Activated CD4-positive, CD25-positive, alpha-beta regulatory T cell (primary cell): ENCODE results near the gene RASL10A.

Source experiments
- DNase-seq, 4 experiments: peaks; one replicate each; lab custom pipeline; 2025; lab: John Stamatoyannopoulos, UW

RASL10A gene

GRCh38 chr22:29319072-29319471 is 3.6 kb upstream of the RASL10A start:
- no peak for DNase-seq

DNA sequence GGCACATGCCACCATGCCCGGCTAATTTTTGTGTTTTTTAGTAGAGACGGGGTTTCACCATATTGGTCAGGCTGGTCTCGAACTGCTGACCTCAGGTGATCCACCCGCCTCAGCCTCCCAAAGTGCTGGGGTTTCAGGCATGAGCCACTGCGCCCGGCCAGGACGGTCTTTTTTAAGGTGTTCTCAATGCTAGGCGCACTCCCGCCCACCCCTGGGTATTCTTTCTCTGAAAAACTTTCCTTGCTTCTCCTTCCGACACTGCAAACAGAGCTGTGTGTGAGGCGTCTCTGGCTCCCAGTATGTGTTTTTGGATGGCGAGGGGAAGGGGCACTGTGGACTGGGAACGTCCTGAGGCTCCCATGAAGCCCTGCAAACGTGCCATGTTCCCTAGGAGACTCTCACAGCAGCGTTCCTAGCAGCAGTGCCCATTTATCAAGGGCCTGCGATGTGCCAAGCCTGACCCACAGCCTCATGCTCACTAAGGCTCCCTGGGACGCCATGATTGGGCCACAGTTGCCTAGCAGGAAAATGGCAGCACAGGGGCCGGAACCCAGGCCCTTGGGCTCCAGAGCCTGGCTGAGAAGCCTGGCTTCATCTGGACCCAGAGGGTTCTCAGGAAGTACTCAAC is 2.4 kb upstream of the RASL10A start:
- no peak for DNase-seq

- no peak for DNase-seq
These were observed 788 bp upstream of the RASL10A start for GRCh38 chr22:29316141-29316828.

- no peak for DNase-seq
These were observed 786 bp downstream of the RASL10A start for GRCh38 chr22:29314537-29315285.

DNA sequence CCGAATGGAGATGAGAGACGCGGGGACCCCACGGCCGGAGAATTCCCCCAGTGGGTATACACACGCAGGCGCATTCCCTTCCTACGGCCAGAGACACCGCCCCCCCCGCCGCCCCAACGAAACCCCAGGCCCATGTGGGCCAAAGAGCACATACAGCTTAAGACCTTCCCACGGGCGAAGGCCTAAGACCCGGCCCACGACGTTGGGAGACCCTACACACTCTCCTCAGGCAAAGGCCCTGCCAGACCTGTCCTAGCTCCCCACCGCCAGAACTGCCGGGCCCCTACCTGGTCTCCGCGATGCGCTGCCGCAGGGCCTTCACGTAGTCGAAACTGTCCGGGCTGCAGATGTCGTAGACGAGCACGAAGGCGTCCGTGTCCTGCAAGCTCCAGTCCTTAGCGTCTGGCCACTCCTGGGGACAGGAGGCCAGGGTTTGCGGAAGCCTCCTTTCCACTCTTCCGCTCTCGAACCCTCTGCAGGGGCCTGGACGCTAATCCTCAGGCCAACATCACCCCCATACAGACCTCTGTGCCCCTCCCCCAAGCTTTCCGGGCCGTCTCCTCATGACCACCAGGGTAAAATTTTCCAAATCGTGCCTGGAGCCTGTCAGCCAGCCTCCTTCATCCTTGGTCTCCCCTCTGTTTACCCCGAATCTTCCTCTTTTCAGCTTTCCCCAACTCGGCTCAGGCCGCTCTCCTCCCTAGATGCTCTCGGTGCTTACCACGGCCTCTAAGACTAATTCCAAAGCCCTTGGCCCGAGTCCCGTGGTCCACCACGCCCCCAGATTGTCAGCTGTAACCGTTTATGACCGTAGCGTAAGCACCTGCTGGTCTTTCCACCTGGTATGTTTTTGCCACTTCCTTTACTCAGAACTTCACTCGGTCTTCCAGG is 1.7 kb downstream of the RASL10A start:
- DNase-seq = no peak

DNA sequence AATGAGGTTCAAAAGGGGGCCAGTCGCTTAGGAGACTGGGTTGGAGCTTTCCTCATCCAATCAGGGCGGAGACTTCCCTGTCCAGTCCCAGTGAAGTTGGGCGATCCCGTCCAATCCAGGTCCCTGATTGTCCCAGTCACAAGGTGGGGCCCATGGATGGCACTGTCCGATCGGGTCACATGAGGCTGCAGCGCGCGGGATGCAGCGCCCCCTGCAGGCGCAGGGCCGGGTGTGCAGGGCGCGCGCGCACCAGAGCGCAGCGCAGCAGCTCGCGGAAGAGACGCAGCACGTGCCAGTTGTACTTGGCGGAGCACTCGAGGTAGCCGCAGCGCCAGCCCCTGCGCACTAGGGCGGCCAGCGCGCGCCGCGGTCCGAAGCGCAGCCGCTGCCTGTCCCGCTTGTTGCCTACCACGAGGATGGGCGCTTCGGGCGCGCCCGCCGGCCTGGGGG is 2.3 kb downstream of the RASL10A start:
- no peak for DNase-seq

GRCh38 chr22:29312218-29313125 is 3.0 kb downstream of the RASL10A start:
- DNase-seq = no peak

GRCh38 chr22:29311464-29312217 is 3.9 kb downstream of the RASL10A start:
- no peak for DNase-seq

DNA sequence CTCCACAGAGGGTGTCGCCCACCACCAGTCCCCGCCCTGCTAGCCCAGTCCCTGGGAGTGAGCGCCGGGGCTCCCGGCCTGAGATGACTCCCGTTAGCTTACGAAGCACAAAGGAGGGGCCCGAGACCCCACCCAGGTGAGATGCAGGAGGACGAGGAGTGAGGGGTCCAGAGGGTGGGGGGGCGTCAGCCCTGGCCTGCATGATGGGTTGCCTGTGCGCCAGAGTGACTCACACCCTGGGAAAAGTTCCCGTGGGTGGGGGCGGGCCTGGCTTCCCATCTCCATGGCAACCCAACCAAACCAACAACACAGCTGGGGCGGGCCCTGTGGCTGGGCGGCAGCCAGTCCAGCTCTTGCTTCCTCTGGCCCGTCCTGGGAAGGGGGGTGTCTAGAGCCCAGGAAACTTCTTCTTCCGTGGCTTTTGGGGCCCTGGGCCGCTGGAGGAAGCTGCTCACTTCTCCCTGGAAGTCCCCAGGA is 4.6 kb downstream of the RASL10A start:
- no peak for DNase-seq

GRCh38 chr22:29310065-29310862 is 5.2 kb downstream of the RASL10A start:
- no peak for DNase-seq

DNA sequence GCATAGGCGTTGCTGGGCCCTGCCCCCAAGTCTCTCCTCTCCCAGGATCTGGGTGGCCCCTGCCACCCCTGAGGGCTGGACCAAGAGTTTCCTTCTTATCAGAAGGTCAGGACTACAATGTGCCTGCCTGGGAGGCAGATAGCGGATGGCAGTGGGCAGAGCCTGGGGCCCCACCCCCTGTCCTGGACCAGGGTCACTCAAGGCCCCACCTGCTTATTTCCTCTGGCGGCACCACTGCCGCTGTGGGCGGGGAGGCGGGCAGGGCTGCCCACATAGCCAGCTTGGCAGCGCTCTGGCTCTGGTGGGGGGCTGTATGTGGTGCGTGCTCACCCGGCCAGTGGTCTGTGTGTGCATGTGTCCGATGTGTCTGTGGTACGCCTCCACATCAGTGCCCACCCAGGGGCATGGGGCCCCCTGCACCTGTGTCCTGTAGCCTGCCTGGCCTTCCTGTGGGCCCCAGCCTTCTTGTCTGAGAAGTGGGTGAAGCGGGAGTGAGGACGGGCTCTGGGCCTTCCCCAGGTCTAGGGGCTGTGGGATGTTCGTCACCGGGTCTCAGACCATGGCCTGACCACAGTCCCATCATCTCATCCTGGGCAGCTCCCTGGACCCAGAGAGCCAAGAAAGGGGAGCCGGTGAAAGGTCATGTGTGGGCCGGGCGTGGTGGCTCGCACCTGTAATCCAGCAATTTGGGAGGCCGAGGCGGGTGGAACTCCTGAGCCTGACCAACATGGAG is 6.0 kb downstream of the RASL10A start:
- DNase-seq = no peak

DNA sequence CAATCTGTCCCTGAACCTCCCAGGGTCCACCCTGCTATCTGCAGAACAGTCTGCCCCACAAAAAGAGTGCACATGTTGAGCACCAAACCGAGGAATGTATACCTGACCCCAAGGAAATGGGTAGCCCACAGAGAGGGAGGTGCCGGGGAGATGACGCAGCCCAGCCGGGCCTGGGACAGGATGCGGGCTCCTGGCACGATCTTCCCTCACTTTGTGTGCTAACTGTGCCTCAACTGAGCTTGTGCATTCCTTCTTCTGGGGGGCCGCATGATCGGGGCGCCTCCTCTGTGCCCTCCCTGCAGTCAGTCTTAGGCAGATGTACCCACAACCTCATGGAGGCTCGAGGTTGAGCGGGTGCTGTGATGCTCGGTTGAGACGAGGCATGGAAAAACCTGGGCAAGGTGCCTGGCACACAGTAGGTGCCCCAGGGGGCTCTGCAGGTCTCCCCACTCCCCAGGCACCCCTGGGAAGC is 6.7 kb downstream of the RASL10A start:
- DNase-seq = no peak

DNA sequence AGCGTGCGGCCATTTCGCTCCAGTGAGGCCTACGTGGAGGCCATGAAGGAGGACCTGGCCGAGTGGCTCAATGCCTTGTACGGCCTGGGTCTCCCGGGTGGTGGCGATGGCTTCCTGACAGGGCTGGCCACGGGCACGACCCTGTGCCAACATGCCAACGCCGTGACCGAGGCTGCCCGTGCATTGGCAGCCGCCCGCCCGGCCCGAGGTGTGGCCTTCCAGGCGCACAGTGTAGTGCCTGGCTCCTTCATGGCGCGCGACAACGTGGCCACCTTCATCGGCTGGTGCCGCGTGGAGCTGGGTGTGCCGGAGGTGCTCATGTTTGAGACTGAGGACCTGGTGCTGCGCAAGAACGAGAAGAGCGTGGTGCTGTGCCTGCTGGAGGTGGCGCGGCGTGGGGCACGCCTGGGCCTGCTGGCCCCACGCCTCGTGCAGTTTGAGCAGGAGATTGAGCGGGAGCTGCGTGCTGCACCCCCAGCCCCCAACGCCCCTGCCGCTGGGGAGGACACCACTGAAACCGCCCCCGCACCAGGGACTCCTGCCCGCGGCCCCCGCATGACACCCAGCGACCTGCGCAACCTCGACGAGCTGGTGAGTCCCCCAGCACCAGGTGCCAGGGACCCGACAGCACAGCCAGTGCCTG is 7.2 kb downstream of the RASL10A start:
- DNase-seq = no peak

DNA sequence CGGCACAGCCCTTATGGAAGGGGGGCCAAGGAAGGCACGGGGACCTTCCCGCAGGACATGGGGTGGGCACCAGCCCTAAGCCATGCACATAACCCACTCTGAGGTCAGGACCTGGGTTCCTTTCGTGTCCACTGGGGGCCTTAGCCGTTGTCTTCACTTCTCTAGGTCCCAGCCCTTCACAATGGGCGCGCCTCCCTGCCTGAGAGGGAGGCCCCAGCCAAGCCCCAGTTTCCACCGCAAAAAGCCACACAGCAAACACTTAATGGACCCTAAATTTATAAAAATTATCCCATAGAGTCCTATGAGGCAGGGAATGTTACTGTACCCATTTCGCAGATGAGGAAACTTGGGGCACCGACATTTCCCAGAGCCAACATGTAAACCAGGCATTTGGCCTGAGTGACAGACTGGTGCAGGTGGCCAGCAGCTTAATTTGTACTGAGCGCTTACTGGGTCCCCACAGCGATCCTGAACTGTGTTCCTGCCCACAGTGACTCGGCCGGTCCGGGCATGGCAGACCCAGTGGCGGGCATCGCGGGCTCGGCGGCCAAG is 7.8 kb downstream of the RASL10A start:
- no peak for DNase-seq

GRCh38 chr22:29306835-29307595 is 8.5 kb downstream of the RASL10A start:
- DNase-seq = no peak

DNA sequence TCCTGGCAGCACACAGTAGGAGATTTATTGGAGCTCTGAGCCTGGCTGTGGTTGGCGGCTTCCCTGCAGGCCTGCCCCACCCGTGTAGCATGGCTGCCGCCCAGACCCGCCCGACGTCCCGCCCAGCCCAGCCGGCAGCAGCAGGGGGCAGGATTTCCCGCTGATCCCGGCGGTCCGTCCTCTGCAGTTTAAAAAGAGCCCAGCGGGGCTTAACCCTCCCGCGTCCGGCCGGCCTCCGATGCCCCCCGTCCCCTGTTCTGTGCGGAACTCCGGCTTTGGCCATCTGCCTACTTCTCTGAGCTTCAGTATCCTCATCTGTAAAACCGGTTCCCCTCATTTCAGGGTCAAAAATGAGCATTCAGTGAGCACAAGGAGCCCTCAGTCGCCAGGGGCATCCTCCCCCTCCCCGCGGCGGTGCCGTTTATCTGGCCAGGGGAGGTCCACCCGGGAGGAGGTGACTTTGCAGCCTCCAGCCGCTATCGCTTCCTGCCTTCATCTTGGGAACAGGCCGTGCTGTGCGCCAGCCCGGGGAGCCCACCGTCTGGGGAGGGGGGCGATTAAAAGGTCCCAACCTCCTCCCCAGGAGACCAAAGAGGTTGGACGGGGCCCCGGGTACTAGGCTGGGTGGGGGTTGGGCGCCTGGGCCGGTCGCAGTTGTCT is 9.2 kb downstream of the RASL10A start, which contains the start of gene GAS2L1:
Gene GAS2L1, plus strand, starts transcription at position 476 of the 660 bp plus-strand sequence. CDS start 1,456 bp downstream, outside the sequence.
- no peak for DNase-seq
